ENCODE measurements around the gene CEP152. TPM values are rescaled to one million over a fixed set of nuclear protein-coding genes. Genes with fewer than 3 reads are reported as not detected.
A peak's percentile ranks its signal among the peaks of the same experiment; 100 is the strongest.

CEP152 gene
- total and polyA plus RNA-seq, 9 of the 15 experiments (the other 6 are each of a cell fraction or from before 2014, with no cell fraction given) = 9.9 to 43.0 (median 23.6) TPM

DNA sequence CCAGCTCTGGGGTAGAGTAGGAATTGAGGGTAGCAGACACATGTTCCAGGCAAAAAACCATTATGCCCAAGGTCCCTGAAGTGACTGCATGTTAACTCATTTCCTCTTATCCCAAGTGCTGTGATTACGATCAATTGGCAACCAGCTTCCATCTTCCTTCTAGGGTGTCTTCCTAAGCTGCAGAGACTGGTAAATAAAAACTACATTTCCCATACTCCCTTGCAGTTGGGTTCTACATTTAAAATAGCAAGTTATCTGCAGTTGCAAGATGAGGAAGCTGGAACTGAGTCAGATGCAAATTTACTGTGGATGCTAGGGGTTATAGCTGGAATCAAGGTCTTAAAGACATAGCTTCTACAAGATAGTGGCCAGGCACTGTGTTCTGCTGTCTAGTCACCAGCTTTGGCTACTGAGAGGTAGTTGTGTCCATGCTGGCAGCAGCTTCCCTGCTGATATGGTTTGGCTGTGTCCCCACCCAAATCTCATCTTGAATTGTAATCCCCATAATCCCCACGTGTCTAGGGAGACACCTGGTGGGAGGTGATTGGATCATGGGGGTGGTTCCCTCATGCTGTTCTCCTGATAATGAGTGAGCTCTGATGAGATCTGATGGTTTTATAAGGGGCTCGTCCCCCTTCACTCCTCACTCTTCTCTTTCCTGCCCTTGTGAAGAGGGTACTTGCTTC lies 114.1 kb downstream of the CEP152 start (continued):
- TF ChIP-seq CSDE1 (IDR thresholded peaks at IDR 0.05) (no peak), MAZ (CRISPR knock-in tag; conservative IDR thresholded peaks at IDR 0.05 in 1 of 2, IDR thresholded peaks at IDR 0.05 in 1 of 2) (0 out of 4 replicates have a peak, but pooled peaks of 1 of the 2 experiments have one; percentile 11), ATF7 (IDR thresholded peaks at IDR 0.05) (0 out of 2 replicates have a peak, but pooled peaks have one; percentile 11), ZEB2 (IDR thresholded peaks at IDR 0.05) (peak; percentile 45; the same call in 1 of the 2 replicates), ZNF174 (CRISPR knock-in tag; IDR thresholded peaks at IDR 0.05) (no peak), TCF3 (CRISPR knock-in tag; IDR thresholded peaks at IDR 0.05) (0 out of 2 replicates have a peak, but pooled peaks have one; percentile 39), HCFC1 (IDR thresholded peaks at IDR 0.05; ENCODE audit: low read depth, low read length) (peak; percentile 79), NR2C1 (IDR thresholded peaks at IDR 0.05) (no peak), NR2C1 (tag; IDR thresholded peaks at IDR 0.05) (peak; percentile 51), TCFL5 (CRISPR knock-in tag; conservative IDR thresholded peaks at IDR 0.05) (no peak), SMARCC2 (IDR thresholded peaks at IDR 0.05; ENCODE audit: low read depth) (0 out of 2 replicates have a peak, but pooled peaks have one; percentile 7), MTA3 (IDR thresholded peaks at IDR 0.05; ENCODE audit: borderline replicate concordance) (peak; percentile 33; the same call in 1 of the 2 replicates), GABPB2 (CRISPR knock-in tag; conservative IDR thresholded peaks at IDR 0.05) (no peak), HMBOX1 (IDR thresholded peaks at IDR 0.05) (0 out of 2 replicates have a peak, but pooled peaks have one; percentile 40), CTBP1 (IDR thresholded peaks at IDR 0.05; ENCODE audit: borderline replicate concordance) (peak; percentile 46), RAD21 (CRISPR knock-in tag; conservative IDR thresholded peaks at IDR 0.05 in 1 of 2, IDR thresholded peaks at IDR 0.05 in 1 of 2) (peak in 1 of 2 experiments; percentile 57; a peak in 2 of 4 replicates), JUND (IDR thresholded peaks at IDR 0.05; ENCODE audit: borderline replicate concordance, low read depth, low read length) (peak; percentile 52; the same call in 1 of the 2 replicates), JUND (tag; IDR thresholded peaks at IDR 0.05; ENCODE audit: borderline replicate concordance, low read depth, low read length) (no peak; the same call in 2 of the 3 replicates), SOX6 (IDR thresholded peaks at IDR 0.05) (0 out of 2 replicates have a peak, but pooled peaks have one; percentile 27), TOE1 (IDR thresholded peaks at IDR 0.05; ENCODE audit: borderline replicate concordance) (0 out of 2 replicates have a peak, but pooled peaks have one; percentile 15), TOE1 (CRISPR knock-in tag; IDR thresholded peaks at IDR 0.05; ENCODE audit: borderline replicate concordance, low read depth) (no peak), ZNF41 (CRISPR knock-in tag; conservative IDR thresholded peaks at IDR 0.05) (no peak), ZNF589 (CRISPR knock-in tag; IDR thresholded peaks at IDR 0.05; ENCODE audit: low read depth) (no peak), TAL1 (IDR thresholded peaks at IDR 0.05) (peak; percentile 50; the same call in 1 of the 2 replicates)
- TF ChIP-seq, protein P1, sequence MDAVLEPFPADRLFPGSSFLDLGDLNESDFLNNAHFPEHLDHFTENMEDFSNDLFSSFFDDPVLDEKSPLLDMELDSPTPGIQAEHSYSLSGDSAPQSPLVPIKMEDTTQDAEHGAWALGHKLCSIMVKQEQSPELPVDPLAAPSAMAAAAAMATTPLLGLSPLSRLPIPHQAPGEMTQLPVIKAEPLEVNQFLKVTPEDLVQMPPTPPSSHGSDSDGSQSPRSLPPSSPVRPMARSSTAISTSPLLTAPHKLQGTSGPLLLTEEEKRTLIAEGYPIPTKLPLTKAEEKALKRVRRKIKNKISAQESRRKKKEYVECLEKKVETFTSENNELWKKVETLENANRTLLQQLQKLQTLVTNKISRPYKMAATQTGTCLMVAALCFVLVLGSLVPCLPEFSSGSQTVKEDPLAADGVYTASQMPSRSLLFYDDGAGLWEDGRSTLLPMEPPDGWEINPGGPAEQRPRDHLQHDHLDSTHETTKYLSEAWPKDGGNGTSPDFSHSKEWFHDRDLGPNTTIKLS (IDR thresholded peaks at IDR 0.05; ENCODE audit: borderline replicate concordance, low read depth) = 0 out of 2 replicates have a peak, but pooled peaks have one; percentile 46
- TF ChIP-seq, protein P2, sequence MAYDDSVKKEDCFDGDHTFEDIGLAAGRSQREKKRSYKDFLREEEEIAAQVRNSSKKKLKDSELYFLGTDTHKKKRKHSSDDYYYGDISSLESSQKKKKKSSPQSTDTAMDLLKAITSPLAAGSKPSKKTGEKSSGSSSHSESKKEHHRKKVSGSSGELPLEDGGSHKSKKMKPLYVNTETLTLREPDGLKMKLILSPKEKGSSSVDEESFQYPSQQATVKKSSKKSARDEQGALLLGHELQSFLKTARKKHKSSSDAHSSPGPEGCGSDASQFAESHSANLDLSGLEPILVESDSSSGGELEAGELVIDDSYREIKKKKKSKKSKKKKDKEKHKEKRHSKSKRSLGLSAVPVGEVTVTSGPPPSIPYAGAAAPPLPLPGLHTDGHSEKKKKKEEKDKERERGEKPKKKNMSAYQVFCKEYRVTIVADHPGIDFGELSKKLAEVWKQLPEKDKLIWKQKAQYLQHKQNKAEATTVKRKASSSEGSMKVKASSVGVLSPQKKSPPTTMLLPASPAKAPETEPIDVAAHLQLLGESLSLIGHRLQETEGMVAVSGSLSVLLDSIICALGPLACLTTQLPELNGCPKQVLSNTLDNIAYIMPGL (CRISPR knock-in tag; IDR thresholded peaks at IDR 0.05) = no peak
